Kidney epithelial cell (primary cell): ENCODE results near the gene MAGI3. TPM values are rescaled to one million over a fixed set of nuclear protein-coding genes. Genes with fewer than 3 reads are reported as not detected.

Source experiments
- DNase-seq: peaks from one replicate; pipeline ENCODE4 v3.0.0-alpha.2; 2010; ENCODE audit warnings: low read depth
- H3K27me3 ChIP-seq: 2 replicates; pipeline ENCODE4 v1.6.0; 2011; ENCODE audit warnings: low read length; ENCODE audit not compliant: control insufficient read depth, insufficient read depth
- H3K36me3 ChIP-seq: 2 replicates; pipeline ENCODE4 v1.5.1; 2011; ENCODE audit warnings: low read length; ENCODE audit not compliant: control insufficient read depth, insufficient read depth
- H3K4me3 ChIP-seq: 2 replicates; pipeline ENCODE4 v1.5.1; 2011; ENCODE audit warnings: low read depth, mild to moderate bottlenecking, control low read depth, low read length
- CTCF ChIP-seq: IDR thresholded peaks from 2 replicates; pipeline ENCODE4 v1.5.1; 2011; ENCODE audit warnings: mild to moderate bottlenecking, moderate library complexity, low read length, control low read depth, inconsistent platforms; ENCODE audit not compliant: insufficient read depth, poor library complexity, severe bottlenecking
- total RNA-seq: library from RNA; depleted of rRNA; stranded (reverse); fragments of >200 nt; gene quantifications from 2 replicates; pipeline ENCODE4 v1.2.3, GENCODE V29; 2015

MAGI3 gene
- total RNA-seq, 1 donor from 2014 or later, result 3.7 TPM

GRCh38 chr1:113434081-113434873 lies 44.0 kb downstream of the MAGI3 start:
- no peak for TF ChIP-seq CTCF
- no peak for DNase-seq
- no peak overlapping the region for H3K4me3 ChIP-seq

GRCh38 chr1:113434874-113435175 lies 44.5 kb downstream of the MAGI3 start:
- no peaks in the 10 kb centered on the region for H3K27me3 ChIP-seq
- no peaks in the 10 kb centered on the region for H3K36me3 ChIP-seq
- no peak for TF ChIP-seq CTCF
- H3K4me3 ChIP-seq, result no peak overlapping the region
- no peak for DNase-seq

More at GRCh38 chr1:113434081-113434873, 44.0 kb downstream of the MAGI3 start:
- H3K27me3 ChIP-seq, result no peaks in the 10 kb centered on the region
- H3K36me3 ChIP-seq, result no peaks in the 10 kb centered on the region

- no peak for TF ChIP-seq CTCF
- DNase-seq, result no peak
These were observed 47.4 kb downstream of the MAGI3 start for GRCh38 chr1:113437554-113438341.

GRCh38 chr1:113438505-113439276 lies 48.4 kb downstream of the MAGI3 start:
- Histone ChIP-seq H3K36me3 (no peaks in the 10 kb centered on the region), H3K27me3 (no peaks in the 10 kb centered on the region), H3K4me3 (no peak overlapping the region)
- DNase-seq, result no peak
- TF ChIP-seq CTCF, result no peak

More at GRCh38 chr1:113437554-113438341, 47.4 kb downstream of the MAGI3 start:
- Histone ChIP-seq H3K27me3 (no peaks in the 10 kb centered on the region), H3K4me3 (no peak overlapping the region), H3K36me3 (no peaks in the 10 kb centered on the region)

GRCh38 chr1:113439277-113439670 lies 49.0 kb downstream of the MAGI3 start:
- H3K4me3 ChIP-seq, result no peak overlapping the region
- H3K36me3 ChIP-seq, result no peaks in the 10 kb centered on the region
- no peak for TF ChIP-seq CTCF
- DNase-seq, result no peak
- no peaks in the 10 kb centered on the region for H3K27me3 ChIP-seq
